Prostate gland (tissue), 2 donors: ENCODE results near the gene SH3BGR. TPM values are rescaled to one million over a fixed set of nuclear protein-coding genes. Genes with fewer than 3 reads are reported as not detected.

Experiments used
- DNase-seq: peaks from one replicate; pipeline ENCODE4 v3.0.0-alpha.2; 2019; ENCODE audit warnings: low spot score
- H3K27ac ChIP-seq, 2 donors: fragments of 200-600 bp; sonication (generic); 2 replicates each; pipeline ENCODE4 v1.5.1; 2017 to 2019
- H3K27me3 ChIP-seq: fragments of 200-600 bp; sonication (generic); replicated peaks from 2 replicates; pipeline ENCODE4 v1.5.1; 2019; ENCODE audit not compliant: insufficient read depth
- H3K36me3 ChIP-seq, 2 donors: fragments of 200-600 bp; sonication (generic); 1 replicate in 1 of 2; 2 replicates in 1 of 2; pipeline versions ENCODE4 v1.5.1 to v1.8.1; 2017 to 2019
- H3K4me1 ChIP-seq: fragments of 200-600 bp; sonication (generic); replicated peaks from 2 replicates; pipeline ENCODE4 v1.5.1; 2019
- H3K4me3 ChIP-seq, 2 donors: fragments of 200-600 bp; sonication (generic); 2 replicates each; pipeline ENCODE4 v1.5.1; 2017 to 2019
- H3K9me3 ChIP-seq: fragments of 200-600 bp; sonication (generic); 2 replicates; pipeline ENCODE4 v1.5.1; 2017
- CTCF ChIP-seq, 4 experiments: fragments of 200-600 bp in 2 of 4; fragments of 450-650 bp in 2 of 4; sonication (generic) in 2 of 4; IDR thresholded peaks; 1 replicate in 3 of 4; 2 replicates in 1 of 4; pipeline ENCODE4 v1.5.1; 2016 to 2019; ENCODE audit warnings: antibody characterized with exemption in 4 of 4, mild to moderate bottlenecking in 2 of 4, moderate library complexity in 2 of 4
- POLR2A ChIP-seq: fragments of 450-650 bp; IDR thresholded peaks from one replicate; pipeline ENCODE4 v1.6.1; 2016; ENCODE audit warnings: antibody characterized with exemption, mild to moderate bottlenecking
- POLR2AphosphoS5 ChIP-seq: sonication (generic); formaldehyde crosslinking; IDR thresholded peaks from one replicate; pipeline ENCODE4 v1.6.1; 2017; ENCODE audit warnings: antibody characterized with exemption
- WGBS: methylation state at CpG from one replicate; pipeline ENCODE4 v1.1.5; 2018; 5-methylcytosine and 5-hydroxymethylcytosine counted together
- intact Hi-C: fragments of 100-400 bp; cut with DNase I; formaldehyde crosslinking; loops from one replicate; pipeline ENCODE4 v1.14.2; 2022
- total RNA-seq, 2 donors: library from RNA; depleted of rRNA; stranded (reverse); fragments of >200 nt; gene quantifications; one replicate each; pipeline ENCODE4 v1.1.0, GENCODE V29; 2016

The SH3BGR gene
- total RNA-seq, 2 donors from 2014 or later: 4.8 to 5.1 TPM

GRCh38 chr21:39518055-39518846 lies 66.5 kb downstream of the SH3BGR start:
- H3K9me3 ChIP-seq: no peaks in the 10 kb centered on the region
- intact Hi-C loops: loop anchor here (2.0 kb wide), 1 partner anchor 197 kb away; no protein-coding TSS in a partner anchor
- 26% methylated on average over 13 of the region's 13 CpGs for WGBS
- H3K27me3 ChIP-seq: no peaks in the 10 kb centered on the region
- no peak overlapping the region for H3K4me3 ChIP-seq
- no peaks in the 10 kb centered on the region for H3K4me1 ChIP-seq
- no peak overlapping the region for H3K27ac ChIP-seq
- peak; percentile 40 for DNase-seq
- H3K36me3 ChIP-seq: no peaks in the 10 kb centered on the region
- TF ChIP-seq POLR2AphosphoS5 (no peak), CTCF (IDR thresholded peaks at IDR 0.05) (peak; percentile 77 to 84 (median 82))

- Histone ChIP-seq H3K9me3 (no peaks in the 10 kb centered on the region), H3K27ac (no peak overlapping the region), H3K4me3 (no peak overlapping the region), H3K4me1 (no peaks in the 10 kb centered on the region), H3K27me3 (no peaks in the 10 kb centered on the region), H3K36me3 (no peaks in the 10 kb centered on the region)
- intact Hi-C loops: loop anchor here (2.0 kb wide), 1 partner anchor 196 kb away; no protein-coding TSS in a partner anchor
- 37% methylated on average over 5 of the region's 5 CpGs for WGBS
- TF ChIP-seq POLR2AphosphoS5 (peak; percentile 31), POLR2A (no peak)
- no peak for DNase-seq
These were observed 67.1 kb downstream of the SH3BGR start for GRCh38 chr21:39518847-39519210.

GRCh38 chr21:39519835-39520234 lies 68.1 kb downstream of the SH3BGR start:
- no peak for DNase-seq
- H3K27me3 ChIP-seq: no peaks in the 10 kb centered on the region
- H3K4me3 ChIP-seq: no peak overlapping the region
- no peak overlapping the region for H3K27ac ChIP-seq
- H3K4me1 ChIP-seq: no peaks in the 10 kb centered on the region
- intact Hi-C loops: loop anchor here (2.0 kb wide), 1 partner anchor 195 kb away; no protein-coding TSS in a partner anchor
- H3K36me3 ChIP-seq: no peaks in the 10 kb centered on the region
- TF ChIP-seq POLR2AphosphoS5 (no peak), CTCF (IDR thresholded peaks at IDR 0.05) (no peak), POLR2A (no peak)
- 75% methylated on average over 8 of the region's 8 CpGs for WGBS
- no peaks in the 10 kb centered on the region for H3K9me3 ChIP-seq

GRCh38 chr21:39523399-39523798 lies 71.6 kb downstream of the SH3BGR start:
- Histone ChIP-seq H3K9me3 (no peaks in the 10 kb centered on the region), H3K36me3 (no peaks in the 10 kb centered on the region), H3K27me3 (no peaks in the 10 kb centered on the region), H3K4me1 (no peaks in the 10 kb centered on the region), H3K4me3 (no peak overlapping the region), H3K27ac (no peak overlapping the region)
- TF ChIP-seq CTCF (IDR thresholded peaks at IDR 0.05) (no peak), POLR2AphosphoS5 (no peak), POLR2A (no peak)
- intact Hi-C loops: no loop called here
- no peak for DNase-seq

- 73% methylated on average over 1 of the region's 1 CpG for WGBS
- Histone ChIP-seq H3K4me3 (no peak overlapping the region), H3K9me3 (no peaks in the 10 kb centered on the region), H3K36me3 (no peaks in the 10 kb centered on the region), H3K4me1 (no peaks in the 10 kb centered on the region), H3K27ac (no peak overlapping the region), H3K27me3 (no peaks in the 10 kb centered on the region)
- intact Hi-C loops: no loop called here
- TF ChIP-seq POLR2AphosphoS5: no peak
- no peak for TF ChIP-seq CTCF (IDR thresholded peaks at IDR 0.05)
- no peak for TF ChIP-seq POLR2A
- no peak for DNase-seq
These were observed 72.1 kb downstream of the SH3BGR start for GRCh38 chr21:39523915-39524314.
